K562 (cell line): ENCODE measurements around the gene GPR108. TPM values are rescaled to one million over a fixed set of nuclear protein-coding genes. Genes with fewer than 3 reads are reported as not detected.
A peak's percentile ranks its signal among the peaks of the same experiment; 100 is the strongest.

ENCODE experiments used
- ADNP ChIP-seq: fragments of 200-800 bp; sonication (Bioruptor generic); IDR thresholded peaks from 2 replicates; pipeline ENCODE4 v1.6.1; 2016; ENCODE audit warnings: missing genetic modification characterization, missing compliant biosample characterization
- CHCHD3 ChIP-seq: fragments of 250-450 bp; sonication (Bioruptor Pico); IDR thresholded peaks from 2 replicates; pipeline ENCODE4 v2.1.2; 2022; ENCODE audit warnings: mild to moderate bottlenecking
- CREB1 ChIP-seq, 2 experiments: sonication (generic) in 1 of 2; formaldehyde crosslinking in 1 of 2; IDR thresholded peaks; 2 replicates each; pipeline versions ENCODE4 v1.6.1 to v1.8.0; 2012 to 2022; ENCODE audit warnings: inconsistent platforms in 1 of 2, mild to moderate bottlenecking in 1 of 2, missing genetic modification reagents in 1 of 2, moderate library complexity in 1 of 2
- FOSL1 ChIP-seq: fragments of 200-800 bp; sonication (Bioruptor generic); conservative IDR thresholded peaks from 2 replicates; pipeline ENCODE4 v1.6.1; 2016; ENCODE audit warnings: missing genetic modification characterization, missing compliant biosample characterization
- GATAD2A ChIP-seq: fragments of 450-650 bp; IDR thresholded peaks from 2 replicates; pipeline ENCODE4 v1.6.1; 2017
- GTF2F1 ChIP-seq: IDR thresholded peaks from 2 replicates; pipeline ENCODE4 v1.6.1; 2011; ENCODE audit warnings: low read depth, low read length, improper control_type of control experiment
- HCFC1 ChIP-seq: IDR thresholded peaks from 2 replicates; pipeline ENCODE4 v1.6.1; 2012; ENCODE audit warnings: low read depth, low read length, improper control_type of control experiment
- HIVEP1 ChIP-seq: fragments of 250-450 bp; sonication (Bioruptor Pico); IDR thresholded peaks from 2 replicates; pipeline ENCODE4 v1.4.0; 2020; ENCODE audit warnings: mild to moderate bottlenecking
- KDM5B ChIP-seq: fragments of 200-600 bp; sonication (generic); IDR thresholded peaks from 2 replicates; pipeline ENCODE4 v1.6.1; 2012; ENCODE audit warnings: low read depth, mild to moderate bottlenecking, moderate library complexity, low read length, control low read depth, inconsistent platforms; ENCODE audit not compliant: insufficient replicate concordance
- LARP7 ChIP-seq: fragments of 450-650 bp; IDR thresholded peaks from 2 replicates; pipeline ENCODE4 v1.6.1; 2016
- MAFG ChIP-seq: fragments of 450-650 bp; conservative IDR thresholded peaks from 2 replicates; pipeline ENCODE4 v1.6.1; 2016; ENCODE audit warnings: missing genetic modification characterization, missing compliant biosample characterization
- MAZ ChIP-seq, 2 experiments: fragments of 450-650 bp in 1 of 2; sonication (generic) in 1 of 2; formaldehyde crosslinking; IDR thresholded peaks in 1 of 2; conservative IDR thresholded peaks in 1 of 2; 2 replicates each; pipeline versions ENCODE4 v1.4.0 to v1.5.0; 2020; ENCODE audit warnings: mild to moderate bottlenecking in 1 of 2, missing genetic modification reagents in 1 of 2
- MITF ChIP-seq: IDR thresholded peaks from 2 replicates; pipeline ENCODE4 v1.6.1; 2014; ENCODE audit warnings: antibody characterized with exemption
- POLR2AphosphoS5 ChIP-seq: IDR thresholded peaks from 2 replicates; pipeline ENCODE4 v1.6.1; 2011; ENCODE audit warnings: mild to moderate bottlenecking, low read depth, low read length, moderate library complexity; ENCODE audit not compliant: control insufficient read depth, insufficient read depth
- RBM17 ChIP-seq: fragments of 200-400 bp; formaldehyde crosslinking; IDR thresholded peaks from 2 replicates; pipeline ENCODE4 v1.6.1; 2017; ENCODE audit warnings: low read depth, mild to moderate bottlenecking, low read length, borderline replicate concordance
- SNRNP70 ChIP-seq: fragments of 200-400 bp; formaldehyde crosslinking; optimal IDR thresholded peaks from 2 replicates; pipeline ENCODE3; 2017; ENCODE audit warnings: low read depth, low read length
- SREBF2 ChIP-seq: sonication (generic); formaldehyde crosslinking; IDR thresholded peaks from 2 replicates; pipeline ENCODE4 v1.4.0; 2020; ENCODE audit warnings: mild to moderate bottlenecking, missing genetic modification reagents
- U2AF1 ChIP-seq: fragments of 200-400 bp; formaldehyde crosslinking; optimal IDR thresholded peaks from 2 replicates; pipeline ENCODE3; 2017; ENCODE audit warnings: mild to moderate bottlenecking, low read depth, low read length, moderate library complexity
- ZBTB8A ChIP-seq: fragments of 450-650 bp; IDR thresholded peaks from 2 replicates; pipeline ENCODE4 v1.6.1; 2018; ENCODE audit warnings: mild to moderate bottlenecking, moderate library complexity; ENCODE audit not compliant: partially characterized antibody
- ZKSCAN1 ChIP-seq: fragments of 150-350 bp; IDR thresholded peaks from 2 replicates; pipeline ENCODE4 v1.6.1; 2016; ENCODE audit warnings: low read depth, low read length
- ZNF699 ChIP-seq: fragments of 250-450 bp; sonication (Bioruptor Pico); IDR thresholded peaks from 2 replicates; pipeline ENCODE4 v1.8.0; 2021; ENCODE audit warnings: mild to moderate bottlenecking, moderate library complexity; ENCODE audit not compliant: insufficient replicate concordance
- ZNF717 ChIP-seq: fragments of 250-450 bp; sonication (Bioruptor Pico); IDR thresholded peaks from 2 replicates; pipeline ENCODE4 v1.5.0; 2021
- polyA plus RNA-seq, 8 experiments: library from polyadenylated mRNA; depleted of rRNA in 4 of 8; stranded (reverse) in 5 of 8; unstranded in 3 of 8; fragments of >200 nt; fragmentation: Nextera tagmentation in 2 of 8; fragmentation: Illumina TruSeq in 1 of 8; extraction: Ambion mirVana in 2 of 8; extraction: Trizol in 1 of 8; gene quantifications; 2 replicates each; pipeline versions ENCODE4 v1.2.1 to v1.2.3, GENCODE V29; 2011 to 2014; ENCODE audit warnings: inconsistent platforms in 1 of 8, missing spikeins in 1 of 8
- total RNA-seq, 7 experiments: library from RNA; depleted of rRNA in 6 of 7; stranded (reverse); fragments of >200 nt in 6 of 7; fragmentation: Illumina TruSeq in 2 of 7; extraction: Trizol in 2 of 7; gene quantifications; 2 replicates each; pipeline versions ENCODE4 v1.2.1 to v1.2.3, GENCODE V29; 2011 to 2021; ENCODE audit warnings: low replicate concordance in 1 of 7
- TF ChIP-seq, protein P1 (sequence below): fragments of 450-650 bp; IDR thresholded peaks from 2 replicates; pipeline ENCODE4 v1.6.1; 2014; ENCODE audit warnings: low read depth, mild to moderate bottlenecking, moderate library complexity, borderline replicate concordance
- TF ChIP-seq, protein P2 (sequence below): fragments of 250-450 bp; sonication (Bioruptor Pico); IDR thresholded peaks from 2 replicates; pipeline ENCODE4 v1.8.0; 2022; ENCODE audit warnings: inconsistent platforms, mild to moderate bottlenecking, moderate library complexity, borderline replicate concordance

GPR108 gene
- total and polyA plus RNA-seq, 9 of the 15 experiments (the other 6 are each of a cell fraction or from before 2014, with no cell fraction given): 2.4 to 33.2 (median 24.4) TPM

GRCh38 chr19:6737873-6738786, 750 bp upstream of the GPR108 start (continued):
- TF ChIP-seq CREB1 (IDR thresholded peaks at IDR 0.05) (no peak), CREB1 (CRISPR knock-in tag; IDR thresholded peaks at IDR 0.05) (no peak), U2AF1 (no peak), MITF (0 out of 2 replicates have a peak, but pooled peaks have one; percentile 15), ZNF717 (CRISPR knock-in tag) (no peak), CHCHD3 (CRISPR knock-in tag) (no peak; the same call in 1 of the 2 replicates), ZNF699 (CRISPR knock-in tag) (no peak), SNRNP70 (no peak), ZBTB8A (no peak), GATAD2A (0 out of 2 replicates have a peak, but pooled peaks have one; percentile 12), MAFG (no peak), ADNP (tag) (no peak), LARP7 (peak; percentile 75), HIVEP1 (no peak), ZKSCAN1 (no peak), RBM17 (no peak), FOSL1 (no peak), GTF2F1 (no peak), HCFC1 (peak; percentile 99), POLR2AphosphoS5 (0 out of 2 replicates have a peak, but pooled peaks have one; percentile 19), SREBF2 (no peak), MAZ (CRISPR knock-in tag; conservative IDR thresholded peaks at IDR 0.05 in 1 of 2, IDR thresholded peaks at IDR 0.05 in 1 of 2) (peak in 1 of 2 experiments; percentile 73; a peak in 2 of 4 replicates), KDM5B (no peak)
- TF ChIP-seq, protein P1, sequence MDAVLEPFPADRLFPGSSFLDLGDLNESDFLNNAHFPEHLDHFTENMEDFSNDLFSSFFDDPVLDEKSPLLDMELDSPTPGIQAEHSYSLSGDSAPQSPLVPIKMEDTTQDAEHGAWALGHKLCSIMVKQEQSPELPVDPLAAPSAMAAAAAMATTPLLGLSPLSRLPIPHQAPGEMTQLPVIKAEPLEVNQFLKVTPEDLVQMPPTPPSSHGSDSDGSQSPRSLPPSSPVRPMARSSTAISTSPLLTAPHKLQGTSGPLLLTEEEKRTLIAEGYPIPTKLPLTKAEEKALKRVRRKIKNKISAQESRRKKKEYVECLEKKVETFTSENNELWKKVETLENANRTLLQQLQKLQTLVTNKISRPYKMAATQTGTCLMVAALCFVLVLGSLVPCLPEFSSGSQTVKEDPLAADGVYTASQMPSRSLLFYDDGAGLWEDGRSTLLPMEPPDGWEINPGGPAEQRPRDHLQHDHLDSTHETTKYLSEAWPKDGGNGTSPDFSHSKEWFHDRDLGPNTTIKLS: peak; percentile 94
- TF ChIP-seq, protein P2, sequence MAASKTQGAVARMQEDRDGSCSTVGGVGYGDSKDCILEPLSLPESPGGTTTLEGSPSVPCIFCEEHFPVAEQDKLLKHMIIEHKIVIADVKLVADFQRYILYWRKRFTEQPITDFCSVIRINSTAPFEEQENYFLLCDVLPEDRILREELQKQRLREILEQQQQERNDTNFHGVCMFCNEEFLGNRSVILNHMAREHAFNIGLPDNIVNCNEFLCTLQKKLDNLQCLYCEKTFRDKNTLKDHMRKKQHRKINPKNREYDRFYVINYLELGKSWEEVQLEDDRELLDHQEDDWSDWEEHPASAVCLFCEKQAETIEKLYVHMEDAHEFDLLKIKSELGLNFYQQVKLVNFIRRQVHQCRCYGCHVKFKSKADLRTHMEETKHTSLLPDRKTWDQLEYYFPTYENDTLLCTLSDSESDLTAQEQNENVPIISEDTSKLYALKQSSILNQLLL (CRISPR knock-in tag): no peak
